Heart left ventricle (tissue), 16 donors: ENCODE measurements around the gene BTNL2. TPM values are rescaled to one million over a fixed set of nuclear protein-coding genes. Genes with fewer than 3 reads are reported as not detected.
A peak's percentile ranks its signal among the peaks of the same experiment; 100 is the strongest.

Experiments used
- ATAC-seq, 4 donors: fragments of 200-7000 bp; cut with Tn5 transposase; one replicate each; pipeline ENCODE4 v1.9.1; 2020 to 2022; ENCODE audit warnings: moderate library complexity in 4 of 4, mild to moderate bottlenecking in 3 of 4, moderate number of reproducible peaks in 1 of 4
- DNase-seq, 5 donors: peaks; one replicate each; pipeline ENCODE4 v3.0.0-alpha.2; 2020
- H3K27ac ChIP-seq, 12 donors: fragments of 200-600 bp; sonication (generic) in 4 of 12; one replicate each; pipeline versions ENCODE4 v1.5.0 to v1.8.0; 2016 to 2022; ENCODE audit warnings: mild to moderate bottlenecking in 2 of 12
- H3K27me3 ChIP-seq, 9 donors: fragments of 200-600 bp; sonication (generic) in 2 of 9; one replicate each; pipeline versions ENCODE4 v1.5.1 to v1.8.0; 2016 to 2022; ENCODE audit warnings: mild to moderate bottlenecking in 3 of 9
- H3K36me3 ChIP-seq, 9 donors: fragments of 200-600 bp; sonication (generic) in 2 of 9; one replicate each; pipeline versions ENCODE4 v1.5.0 to v1.8.0; 2018 to 2022; ENCODE audit warnings: mild to moderate bottlenecking in 2 of 9
- H3K4me1 ChIP-seq, 12 donors: fragments of 200-600 bp; sonication (generic) in 4 of 12; one replicate each; pipeline versions ENCODE4 v1.5.0 to v1.8.0; 2016 to 2022; ENCODE audit warnings: mild to moderate bottlenecking in 3 of 12
- H3K4me3 ChIP-seq, 12 donors: fragments of 200-600 bp; sonication (generic) in 4 of 12; one replicate each; pipeline versions ENCODE4 v1.5.0 to v1.8.0; 2017 to 2022; ENCODE audit warnings: mild to moderate bottlenecking in 9 of 12, moderate library complexity in 4 of 12
- H3K9me3 ChIP-seq, 12 donors: fragments of 200-600 bp; sonication (generic) in 4 of 12; one replicate each; pipeline versions ENCODE4 v1.5.0 to v1.8.0; 2016 to 2022; ENCODE audit warnings: mild to moderate bottlenecking in 1 of 12
- POLR2A ChIP-seq, 2 donors: fragments of 450-650 bp; IDR thresholded peaks; one replicate each; pipeline ENCODE4 v1.6.1; 2017; ENCODE audit warnings: antibody characterized with exemption in 2 of 2, mild to moderate bottlenecking in 2 of 2, moderate library complexity in 2 of 2
- WGBS, 4 donors: extraction: QIAGEN DNeasy Blood & Tissue Kit in 2 of 4; methylation state at CpG; one replicate each; pipeline versions ENCODE4 v1.1.5 to v1.1.7; 2013 to 2018; 5-methylcytosine and 5-hydroxymethylcytosine counted together
- intact Hi-C, 10 donors: fragments of 100-400 bp; cut with DNase I; formaldehyde crosslinking; loops; one replicate each; pipeline versions ENCODE4 v1.11.1 to v1.14.2; 2022
- polyA plus RNA-seq, 2 donors: library from polyadenylated mRNA; stranded (reverse); fragments of 200-250 nt; gene quantifications; one replicate each; pipeline ENCODE4 v1.2.3, GENCODE V29; 2013
- total RNA-seq, 9 donors: library from RNA; depleted of rRNA in 2 of 9; stranded (reverse); fragments of >200 nt in 2 of 9; fragmentation: NEBNext Ultra II Directional in 3 of 9; extraction: Animal tissue kit (Norgen Biotek cat#: 25700) in 3 of 9; gene quantifications; one replicate each; pipeline versions ENCODE4 v1.1.0 to v1.2.4, GENCODE V29; 2016 to 2023
- TF ChIP-seq, protein P1 (sequence below), 12 donors: fragments of 200-600 bp; sonication (generic) in 4 of 12; IDR thresholded peaks; one replicate each; pipeline versions ENCODE4 v1.5.0 to v1.8.0; 2018 to 2022; ENCODE audit warnings: antibody characterized with exemption in 12 of 12, mild to moderate bottlenecking in 5 of 12
- donor health status: ischemic (EF 13 %, LVEDD 7.1; RV severe dilation, severe dysfunction).
- donor health status: healthy with polysubstance abuse.
- donor health status: DM: no; HTN: yes; CAD: no.
- donor health status: DM: no; HTN: no; CAD: no.
- donor health status: ischemic (EF 25% LVEDD 6.9; RV normal size, moderate dysfunction).
- donor health status: ischemic (EF 25% LVEDD 5.7; RV mildly dilated, moderate dysfunction).
- donor health status: healthy.
- donor health status: DM: yes; HTN: yes; CAD: no.
- donor health status: ischemic (EF 35%, LVEDD 5.7; RV mildly dilated, moderate dysfunction).
- donor health status: nonischemic (EF 11% LVEDD 7.7; RV severe dilation, severe dysfunction).
- donor health status: DM: yes; HTN: yes; CAD: no.
- donor health status: PGD.
- donor health status: ischemic (EF 29% LVEDD 5.4; RV normal size, mild dysfunction).
- donor health status: nonischemic (EF 23%, LVEDD 6.1; RV moderate dilation, normal function).

The BTNL2 gene
- total and polyA plus RNA-seq, 11 donors: not detected

DNA sequence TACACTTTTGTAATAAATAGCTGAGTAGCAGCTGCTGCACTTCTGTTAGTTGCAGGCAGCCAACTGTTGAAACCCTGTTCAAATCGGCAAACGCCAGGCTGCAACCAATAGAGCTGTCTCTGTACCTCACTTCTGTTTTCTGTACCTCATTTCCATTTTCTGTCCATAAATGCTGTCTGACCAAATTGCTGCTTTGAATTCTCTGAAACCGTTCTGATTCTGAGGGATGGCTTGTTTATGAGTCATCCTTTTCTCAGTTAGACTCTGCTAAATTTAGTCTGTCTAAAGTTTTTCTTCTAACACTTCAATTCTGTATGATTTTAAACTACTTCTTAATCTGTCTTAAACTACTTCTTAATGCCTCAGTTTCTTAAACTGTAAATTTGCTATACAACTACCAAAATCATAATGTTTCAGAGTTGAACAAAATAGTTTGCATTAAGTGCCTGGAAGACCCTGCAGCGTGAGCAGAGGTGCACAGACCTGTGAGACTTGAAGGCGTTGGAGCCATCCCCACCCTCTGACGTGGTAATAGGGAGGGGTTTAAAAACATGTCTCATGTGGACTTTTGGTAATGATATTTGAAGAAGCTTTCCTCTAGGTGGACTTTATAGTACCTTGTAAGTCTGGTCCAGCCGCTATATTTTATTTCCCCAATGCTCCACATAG lies 9.6 kb downstream of the BTNL2 start:
- WGBS, 4 donors: 72 to 83% (median 80%) methylated on average over 7 of the region's 7 CpGs
- DNase-seq (no peak), ATAC-seq (no peak)
- Histone ChIP-seq H3K4me1 (peaks cover 0 to 15% (median 0%) of the 10 kb centered on the region in 12 donors), H3K27me3 (peaks cover 0 to 13% (median 0%) of the 10 kb centered on the region in 9 donors), H3K27ac (no peak overlapping the region), H3K36me3 (no peaks in the 10 kb centered on the region), H3K4me3 (no peak overlapping the region), H3K9me3 (no peaks in the 10 kb centered on the region)
- no peak for TF ChIP-seq POLR2A (IDR thresholded peaks at IDR 0.05)
- TF ChIP-seq, protein P1, sequence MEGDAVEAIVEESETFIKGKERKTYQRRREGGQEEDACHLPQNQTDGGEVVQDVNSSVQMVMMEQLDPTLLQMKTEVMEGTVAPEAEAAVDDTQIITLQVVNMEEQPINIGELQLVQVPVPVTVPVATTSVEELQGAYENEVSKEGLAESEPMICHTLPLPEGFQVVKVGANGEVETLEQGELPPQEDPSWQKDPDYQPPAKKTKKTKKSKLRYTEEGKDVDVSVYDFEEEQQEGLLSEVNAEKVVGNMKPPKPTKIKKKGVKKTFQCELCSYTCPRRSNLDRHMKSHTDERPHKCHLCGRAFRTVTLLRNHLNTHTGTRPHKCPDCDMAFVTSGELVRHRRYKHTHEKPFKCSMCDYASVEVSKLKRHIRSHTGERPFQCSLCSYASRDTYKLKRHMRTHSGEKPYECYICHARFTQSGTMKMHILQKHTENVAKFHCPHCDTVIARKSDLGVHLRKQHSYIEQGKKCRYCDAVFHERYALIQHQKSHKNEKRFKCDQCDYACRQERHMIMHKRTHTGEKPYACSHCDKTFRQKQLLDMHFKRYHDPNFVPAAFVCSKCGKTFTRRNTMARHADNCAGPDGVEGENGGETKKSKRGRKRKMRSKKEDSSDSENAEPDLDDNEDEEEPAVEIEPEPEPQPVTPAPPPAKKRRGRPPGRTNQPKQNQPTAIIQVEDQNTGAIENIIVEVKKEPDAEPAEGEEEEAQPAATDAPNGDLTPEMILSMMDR (IDR thresholded peaks at IDR 0.05): no peak
- intact Hi-C loops: loop anchor here in 1 of 10 donors (10.0 kb wide), 1 partner anchor 153 kb away; no protein-coding TSS in a partner anchor

DNA sequence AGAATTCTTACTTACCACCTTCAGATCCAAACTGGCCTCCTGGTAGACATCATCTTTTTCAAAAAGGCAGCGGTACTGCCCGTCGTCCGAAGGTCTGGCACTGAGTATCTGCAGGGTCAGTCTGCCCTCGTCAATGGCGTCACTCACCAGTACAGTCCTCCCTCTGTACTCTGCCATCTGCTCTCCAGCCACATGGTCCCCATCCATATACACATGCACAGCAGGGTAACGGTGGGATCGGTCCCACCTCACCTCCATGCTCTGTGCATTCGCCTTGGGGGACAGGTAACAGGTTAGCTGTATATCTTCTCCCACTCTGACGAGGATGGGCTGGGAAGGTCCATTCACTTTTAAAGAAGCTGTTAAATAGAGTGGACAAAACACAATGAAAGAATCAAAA lies 11.0 kb downstream of the BTNL2 start:
- Histone ChIP-seq H3K4me3 (no peak overlapping the region), H3K27me3 (peaks cover 0 to 16% (median 0%) of the 10 kb centered on the region in 9 donors), H3K27ac (no peak overlapping the region), H3K9me3 (no peaks in the 10 kb centered on the region), H3K36me3 (no peaks in the 10 kb centered on the region), H3K4me1 (peaks cover 0 to 15% (median 0%) of the 10 kb centered on the region in 12 donors)
- WGBS, 4 donors: 86 to 96% (median 93%) methylated on average over 9 to 10 of the region's 10 CpGs
- DNase-seq (no peak), ATAC-seq (no peak)
- intact Hi-C loops: loop anchor here in 1 of 10 donors (10.0 kb wide), 1 partner anchor 151 kb away; no protein-coding TSS in a partner anchor
- TF ChIP-seq POLR2A (IDR thresholded peaks at IDR 0.05): no peak
- TF ChIP-seq, protein P1 (IDR thresholded peaks at IDR 0.05): no peak

DNA sequence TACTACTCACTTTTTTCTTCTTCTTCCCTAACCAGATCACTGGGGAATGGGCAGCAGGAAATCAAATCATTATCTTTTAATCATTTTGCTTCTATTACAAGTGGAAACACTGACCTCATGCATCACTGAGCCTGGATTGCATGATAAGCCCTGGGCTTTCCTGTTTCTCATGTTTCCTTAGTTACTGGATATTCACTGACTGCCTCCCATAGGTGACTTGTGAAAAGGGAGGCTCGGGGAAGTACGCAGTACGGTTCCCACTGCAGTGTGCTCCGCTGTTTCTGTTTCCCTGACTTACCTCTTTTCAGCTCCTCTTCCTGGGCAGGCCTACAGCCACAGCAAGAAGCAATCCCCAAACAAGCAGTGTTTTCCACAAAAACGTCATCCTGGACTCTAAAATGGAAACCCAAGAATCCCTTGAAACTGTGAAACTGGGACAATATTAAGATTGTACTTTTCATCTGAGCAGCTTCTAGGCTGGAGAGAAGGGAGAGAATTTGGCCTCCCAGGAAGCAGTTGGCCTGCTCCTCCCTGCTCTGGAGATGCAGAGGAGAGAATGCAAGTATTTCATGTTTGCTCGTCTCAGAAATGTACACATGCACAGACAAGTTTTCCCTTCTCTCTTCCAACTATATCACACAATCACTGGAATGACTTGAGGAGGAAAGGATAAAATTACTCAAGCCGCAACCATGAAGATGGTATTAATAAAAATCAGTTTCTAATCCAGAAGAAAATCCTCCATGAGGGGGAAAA lies 13.1 kb downstream of the BTNL2 start:
- Histone ChIP-seq H3K4me1 (peaks cover 0 to 15% (median 0%) of the 10 kb centered on the region in 12 donors), H3K27ac (peak overlapping the region in 11 of 12 donors; percentile 4 to 83 (median 53)), H3K9me3 (no peaks in the 10 kb centered on the region), H3K27me3 (peaks cover 0 to 14% (median 0%) of the 10 kb centered on the region in 9 donors), H3K36me3 (no peaks in the 10 kb centered on the region), H3K4me3 (no peak overlapping the region)
- intact Hi-C loops: loop anchor here in 6 of 10 donors (1.0 to 10.0 kb wide), 4 partner anchors 137 to 149 kb away; no protein-coding TSS in a partner anchor
- ATAC-seq: peak; percentile 81 to 99 (median 89)
- WGBS, 4 donors: 48 to 57% (median 52%) methylated on average over 7 of the region's 7 CpGs
- DNase-seq: peak in 3 of 5 donors; percentile 30 to 58 (median 31)
- TF ChIP-seq, protein P1 (IDR thresholded peaks at IDR 0.05): peak in 2 of 12 donors; percentile 16 to 42
- peak in 1 of 2 donors; percentile 14 for TF ChIP-seq POLR2A (IDR thresholded peaks at IDR 0.05)

DNA sequence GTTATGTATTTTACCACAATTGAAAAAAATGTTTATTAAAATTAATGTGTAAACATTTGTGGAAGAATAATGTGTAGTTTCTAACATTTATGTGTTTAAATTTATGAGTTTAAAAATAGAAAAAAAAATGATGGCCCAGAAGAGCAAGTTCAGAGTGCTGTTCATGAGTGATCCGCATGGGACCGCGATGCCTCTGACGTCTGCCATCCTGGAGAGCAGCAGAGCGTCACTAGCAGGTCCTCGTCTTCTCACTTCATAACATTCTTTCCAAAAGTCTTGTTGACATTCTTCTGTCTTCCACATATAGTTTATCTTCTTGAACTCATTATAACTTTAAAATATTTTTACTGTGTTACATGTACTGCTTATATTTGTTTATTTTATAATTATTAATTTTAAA lies 15.5 kb downstream of the BTNL2 start:
- Histone ChIP-seq H3K4me1 (peaks cover 0 to 15% (median 0%) of the 10 kb centered on the region in 12 donors), H3K9me3 (no peaks in the 10 kb centered on the region), H3K27me3 (peaks cover 0 to 9% (median 0%) of the 10 kb centered on the region in 9 donors), H3K27ac (no peak overlapping the region), H3K36me3 (no peaks in the 10 kb centered on the region), H3K4me3 (no peak overlapping the region)
- DNase-seq (no peak), ATAC-seq (no peak)
- 81 to 88% (median 84%) methylated on average over 6 of the region's 6 CpGs for WGBS, 4 donors
- TF ChIP-seq, protein P1 (IDR thresholded peaks at IDR 0.05): no peak
- no peak for TF ChIP-seq POLR2A (IDR thresholded peaks at IDR 0.05)
- intact Hi-C loops: loop anchor here in 5 of 10 donors (5.0 to 10.0 kb wide), 3 partner anchors 134 to 147 kb away; no protein-coding TSS in a partner anchor
